ENCODE results near the gene ARRDC2. TPM values are rescaled to one million over a fixed set of nuclear protein-coding genes. Genes with fewer than 3 reads are reported as not detected.

ARRDC2 gene
- total RNA-seq, 1 experiment from 2014 or later, result 57.4 TPM

- DNase-seq (ENCODE audit: low read depth), result no peak
- in situ Hi-C loops (cut with HindIII; ENCODE audit: low pct_unique_long_range_greater_than_20kb, low sequenced_read_pairs), result no loop called here
Observed at GRCh38 chr19:18044825-18045304, 36.9 kb downstream of the ARRDC2 start.

GRCh38 chr19:18045307-18046050 lies 37.5 kb downstream of the ARRDC2 start:
- in situ Hi-C loops (cut with HindIII; ENCODE audit: low pct_unique_long_range_greater_than_20kb, low sequenced_read_pairs), result no loop called here
- no peak for DNase-seq (ENCODE audit: low read depth)

- in situ Hi-C loops (cut with HindIII; ENCODE audit: low pct_unique_long_range_greater_than_20kb, low sequenced_read_pairs), result no loop called here
- DNase-seq (ENCODE audit: low read depth), result peak; percentile 77
Observed at GRCh38 chr19:18046059-18046718, 38.2 kb downstream of the ARRDC2 start.

GRCh38 chr19:18049385-18049784 lies 41.4 kb downstream of the ARRDC2 start:
- DNase-seq (ENCODE audit: low read depth), result no peak
- in situ Hi-C loops (cut with HindIII; ENCODE audit: low pct_unique_long_range_greater_than_20kb, low sequenced_read_pairs), result no loop called here

GRCh38 chr19:18051887-18052286 lies 43.9 kb downstream of the ARRDC2 start:
- DNase-seq (ENCODE audit: low read depth), result no peak
- in situ Hi-C loops (cut with HindIII; ENCODE audit: low pct_unique_long_range_greater_than_20kb, low sequenced_read_pairs), result no loop called here

GRCh38 chr19:18053576-18054219 lies 45.7 kb downstream of the ARRDC2 start:
- in situ Hi-C loops (cut with HindIII; ENCODE audit: low pct_unique_long_range_greater_than_20kb, low sequenced_read_pairs), result no loop called here
- DNase-seq (ENCODE audit: low read depth), result no peak

- DNase-seq (ENCODE audit: low read depth), result no peak
- in situ Hi-C loops (cut with HindIII; ENCODE audit: low pct_unique_long_range_greater_than_20kb, low sequenced_read_pairs), result no loop called here
Observed at GRCh38 chr19:18055967-18056366, 48.0 kb downstream of the ARRDC2 start.

GRCh38 chr19:18057557-18057956 lies 49.6 kb downstream of the ARRDC2 start:
- in situ Hi-C loops (cut with HindIII; ENCODE audit: low pct_unique_long_range_greater_than_20kb, low sequenced_read_pairs), result no loop called here
- DNase-seq (ENCODE audit: low read depth), result no peak

GRCh38 chr19:18058208-18059009 lies 50.4 kb downstream of the ARRDC2 start:
- DNase-seq (ENCODE audit: low read depth), result peak; percentile 61
- in situ Hi-C loops (cut with HindIII; ENCODE audit: low pct_unique_long_range_greater_than_20kb, low sequenced_read_pairs), result no loop called here

GRCh38 chr19:18059297-18059696 lies 51.3 kb downstream of the ARRDC2 start:
- in situ Hi-C loops (cut with HindIII; ENCODE audit: low pct_unique_long_range_greater_than_20kb, low sequenced_read_pairs), result no loop called here

GRCh38 chr19:18059902-18060301 lies 51.9 kb downstream of the ARRDC2 start:
- in situ Hi-C loops (cut with HindIII; ENCODE audit: low pct_unique_long_range_greater_than_20kb, low sequenced_read_pairs), result no loop called here
- no peak for DNase-seq (ENCODE audit: low read depth)

More at GRCh38 chr19:18059297-18059696, 51.3 kb downstream of the ARRDC2 start:
- DNase-seq (ENCODE audit: low read depth), result no peak

GRCh38 chr19:18060472-18060871 lies 52.5 kb downstream of the ARRDC2 start:
- in situ Hi-C loops (cut with HindIII; ENCODE audit: low pct_unique_long_range_greater_than_20kb, low sequenced_read_pairs), result no loop called here

GRCh38 chr19:18062028-18062427 lies 54.1 kb downstream of the ARRDC2 start:
- no peak for DNase-seq (ENCODE audit: low read depth)
- in situ Hi-C loops (cut with HindIII; ENCODE audit: low pct_unique_long_range_greater_than_20kb, low sequenced_read_pairs), result no loop called here

More at GRCh38 chr19:18060472-18060871, 52.5 kb downstream of the ARRDC2 start:
- no peak for DNase-seq (ENCODE audit: low read depth)

- peak; percentile 71 for DNase-seq (ENCODE audit: low read depth)
Observed at GRCh38 chr19:18063463-18063862, 55.5 kb downstream of the ARRDC2 start.

More at GRCh38 chr19:18063463-18063862, 55.5 kb downstream of the ARRDC2 start:
- in situ Hi-C loops (cut with HindIII; ENCODE audit: low pct_unique_long_range_greater_than_20kb, low sequenced_read_pairs), result no loop called here

Other genes starting within 250 kb of the ARRDC2 start
- 9.8 and 15.8 TPM in 2 replicates for gene B3GNT3, start 213.0 kb upstream of the ARRDC2 start, total RNA-seq (2014; rRNA removed; shearing (Covaris generic); ENCODE audit: low replicate concordance)
- gene INSL3, start 186.7 kb upstream of the ARRDC2 start, total RNA-seq (2014; rRNA removed; shearing (Covaris generic); ENCODE audit: low replicate concordance), result not detected in 2 replicates
- 2.5 and 5.0 TPM in 2 replicates for gene JAK3, start 160.2 kb upstream of the ARRDC2 start, total RNA-seq (2014; rRNA removed; shearing (Covaris generic); ENCODE audit: low replicate concordance)
- gene RPL18A, start 148.3 kb upstream of the ARRDC2 start, total RNA-seq (2014; rRNA removed; shearing (Covaris generic); ENCODE audit: low replicate concordance), result 852 and 893 TPM in 2 replicates
- gene SLC5A5, start 136.2 kb upstream of the ARRDC2 start, total RNA-seq (2014; rRNA removed; shearing (Covaris generic); ENCODE audit: low replicate concordance), result not detected in 2 replicates
- gene CCDC124, start 75.2 kb upstream of the ARRDC2 start, total RNA-seq (2014; rRNA removed; shearing (Covaris generic); ENCODE audit: low replicate concordance), result 204 and 270 TPM in 2 replicates
- not detected in 2 replicates for gene KCNN1, start 41.1 kb upstream of the ARRDC2 start, total RNA-seq (2014; rRNA removed; shearing (Covaris generic); ENCODE audit: low replicate concordance)
- 0.44 TPM in 1 of 2 replicates, not detected in the other for gene IL12RB1, start 78.8 kb downstream of the ARRDC2 start, total RNA-seq (2014; rRNA removed; shearing (Covaris generic); ENCODE audit: low replicate concordance)
- gene MAST3, start 89.6 kb downstream of the ARRDC2 start, total RNA-seq (2014; rRNA removed; shearing (Covaris generic); ENCODE audit: low replicate concordance), result 1.8 and 5.5 TPM in 2 replicates
- gene PIK3R2, start 145.0 kb downstream of the ARRDC2 start, total RNA-seq (2014; rRNA removed; shearing (Covaris generic); ENCODE audit: low replicate concordance), result 8.1 and 43.6 TPM in 2 replicates
- gene IFI30, start 165.6 kb downstream of the ARRDC2 start, total RNA-seq (2014; rRNA removed; shearing (Covaris generic); ENCODE audit: low replicate concordance), result 51.9 and 79.3 TPM in 2 replicates
- 10.3 and 22.3 TPM in 2 replicates for gene MPV17L2, start 185.0 kb downstream of the ARRDC2 start, total RNA-seq (2014; rRNA removed; shearing (Covaris generic); ENCODE audit: low replicate concordance)
- gene RAB3A, start 195.9 kb downstream of the ARRDC2 start, total RNA-seq (2014; rRNA removed; shearing (Covaris generic); ENCODE audit: low replicate concordance), result 0.84 TPM in 1 of 2 replicates, not detected in the other
- gene PDE4C, start 218.3 kb downstream of the ARRDC2 start, total RNA-seq (2014; rRNA removed; shearing (Covaris generic); ENCODE audit: low replicate concordance), result not detected in 2 replicates

Data from Caki2 (cell line).